Neuronal stem cell (in vitro differentiated cells): ENCODE measurements around the gene NFILZ.

Experiments
- DNase-seq: peaks from one replicate; pipeline ENCODE4 v3.0.0-alpha.2; 2013; ENCODE audit warnings: low spot score
- H2AFZ ChIP-seq: one replicate; pipeline ENCODE4 v1.6.1; 2013; ENCODE audit warnings: mild to moderate bottlenecking, low read length, inconsistent platforms
- H2AK5ac ChIP-seq: 2 replicates; pipeline ENCODE4 v1.6.1; 2013; ENCODE audit warnings: low read depth, mild to moderate bottlenecking, inconsistent platforms, low read length, moderate library complexity, mixed read lengths
- H2BK120ac ChIP-seq: 2 replicates; pipeline ENCODE4 v1.6.1; 2013; ENCODE audit warnings: low read depth, mild to moderate bottlenecking, inconsistent platforms, low read length, moderate library complexity, mixed read lengths
- H2BK12ac ChIP-seq: one replicate; pipeline ENCODE4 v1.6.1; 2013; ENCODE audit warnings: low read length, inconsistent platforms
- H2BK15ac ChIP-seq: 2 replicates; pipeline ENCODE4 v1.6.1; 2013; ENCODE audit warnings: mild to moderate bottlenecking, low read length, inconsistent platforms, mixed read lengths
- H2BK5ac ChIP-seq: one replicate; pipeline ENCODE4 v1.6.1; 2013; ENCODE audit warnings: inconsistent platforms, mild to moderate bottlenecking, low read length, moderate library complexity
- H3K14ac ChIP-seq: one replicate; pipeline ENCODE4 v1.6.1; 2013; ENCODE audit warnings: low read length, inconsistent platforms
- H3K18ac ChIP-seq: 2 replicates; pipeline ENCODE4 v1.6.1; 2013; ENCODE audit warnings: low read length, inconsistent platforms
- H3K23ac ChIP-seq: 2 replicates; pipeline ENCODE4 v1.6.1; 2013; ENCODE audit warnings: low read depth, mild to moderate bottlenecking, mixed read lengths, low read length, inconsistent platforms; ENCODE audit not compliant: poor library complexity
- H3K27ac ChIP-seq: replicated peaks from 3 replicates; pipeline ENCODE4 v1.5.1; 2013; ENCODE audit warnings: low read length, inconsistent platforms
- H3K27me3 ChIP-seq, 3 experiments: 2 replicates each; pipeline ENCODE4 v1.6.1; 2013; ENCODE audit warnings: low read length in 3 of 3, mild to moderate bottlenecking in 2 of 3, inconsistent platforms in 1 of 3, low read depth in 1 of 3, mixed read lengths in 1 of 3, moderate library complexity in 1 of 3; ENCODE audit not compliant: control insufficient read depth in 3 of 3, insufficient read depth in 3 of 3
- H3K36me3 ChIP-seq, 2 donors: replicated peaks in 1 of 2; 2 replicates each; pipeline ENCODE4 v1.6.1; 2013; ENCODE audit warnings: low read length in 2 of 2; ENCODE audit not compliant: control insufficient read depth in 2 of 2, insufficient read depth in 2 of 2
- H3K4ac ChIP-seq: 2 replicates; pipeline ENCODE4 v1.6.1; 2013; ENCODE audit warnings: inconsistent platforms, mild to moderate bottlenecking, low read length, moderate library complexity
- H3K4me1 ChIP-seq, 2 donors: 1 replicate in 1 of 2; 2 replicates in 1 of 2; pipeline ENCODE4 v1.6.1; 2013; ENCODE audit warnings: low read length in 2 of 2, low read depth in 1 of 2; ENCODE audit not compliant: control insufficient read depth in 2 of 2, insufficient read depth in 1 of 2
- H3K4me2 ChIP-seq: one replicate; pipeline ENCODE4 v1.6.1; 2013; ENCODE audit warnings: mild to moderate bottlenecking, low read length, inconsistent platforms; ENCODE audit not compliant: insufficient read depth, poor library complexity, severe bottlenecking
- H3K4me3 ChIP-seq, 2 donors: 2 replicates each; pipeline ENCODE4 v1.5.1; 2013; ENCODE audit warnings: low read length in 2 of 2, mild to moderate bottlenecking in 2 of 2, inconsistent platforms in 1 of 2, moderate library complexity in 1 of 2
- H3K79me1 ChIP-seq: one replicate; pipeline ENCODE4 v1.6.1; 2013; ENCODE audit warnings: low read depth, mild to moderate bottlenecking, inconsistent platforms, low read length, moderate library complexity
- H3K9ac ChIP-seq: one replicate; pipeline ENCODE4 v1.6.1; 2013; ENCODE audit warnings: mild to moderate bottlenecking, low read depth, low read length, inconsistent platforms; ENCODE audit not compliant: poor library complexity
- H3K9me3 ChIP-seq, 2 donors: replicated peaks in 1 of 2; 2 replicates each; pipeline versions ENCODE3 to v1.6.1; 2013; ENCODE audit warnings: low read length in 2 of 2, mild to moderate bottlenecking in 2 of 2, inconsistent platforms in 1 of 2, low read depth in 1 of 2, mixed read lengths in 1 of 2, moderate library complexity in 1 of 2; ENCODE audit not compliant: control insufficient read depth in 2 of 2, insufficient read depth in 1 of 2
- H4K8ac ChIP-seq: one replicate; pipeline ENCODE4 v1.6.1; 2013; ENCODE audit warnings: low read depth, mild to moderate bottlenecking, inconsistent platforms, low read length, moderate library complexity
- H4K91ac ChIP-seq: one replicate; pipeline ENCODE4 v1.6.1; 2013; ENCODE audit warnings: low read length, low read depth, mild to moderate bottlenecking, inconsistent platforms; ENCODE audit not compliant: poor library complexity
- WGBS, 2 donors: extraction: QIAGEN DNeasy Blood & Tissue Kit; methylation state at CpG; one replicate each; pipeline ENCODE4 v1.1.7; 2013; ENCODE audit warnings: missing lambda C conversion rate in 2 of 2, mixed read lengths in 1 of 2; ENCODE audit not compliant: insufficient read length in 2 of 2, insufficient replicate concordance in 1 of 2; ENCODE audit errors: extremely low coverage in 2 of 2; 5-methylcytosine and 5-hydroxymethylcytosine counted together

Gene NFILZ

DNA sequence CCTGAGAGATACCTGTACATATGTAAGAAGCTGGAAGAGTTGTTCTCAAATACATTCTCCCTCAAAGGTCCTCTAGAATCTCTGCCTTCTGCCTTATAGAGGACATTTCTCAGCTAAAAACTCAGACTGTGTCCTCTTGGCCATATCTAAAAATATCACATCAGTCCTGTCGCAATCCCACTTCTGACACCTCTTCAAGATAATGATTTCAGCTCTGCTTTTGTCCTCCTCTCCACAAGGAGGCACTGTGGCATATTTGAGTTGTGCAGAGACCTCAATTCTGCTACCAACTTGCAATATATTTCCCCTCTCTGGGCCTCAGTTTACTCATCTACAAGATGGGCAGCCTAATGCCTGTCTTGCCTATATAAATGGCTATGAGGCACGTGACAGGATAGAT is 36.5 kb upstream of the NFILZ start:
- H2AFZ ChIP-seq = no peak overlapping the region
- no CpG with 5 or more reads among the region's 2 CpGs for WGBS, 2 donors
- H4K8ac ChIP-seq = no peak overlapping the region
- H4K91ac ChIP-seq = no peak overlapping the region
- H3K27me3 ChIP-seq = peaks cover 0 to 9% (median 0%) of the 10 kb centered on the region in 3 experiments
- H3K36me3 ChIP-seq = peaks cover 0 to 34% of the 10 kb centered on the region in 2 donors
- no peak overlapping the region for H3K23ac ChIP-seq
- H3K9ac ChIP-seq = no peak overlapping the region
- H3K4me1 ChIP-seq = peaks cover 4 to 9% of the 10 kb centered on the region in 2 donors
- no peak overlapping the region for H2BK120ac ChIP-seq
- H2BK5ac ChIP-seq = no peak overlapping the region
- peaks cover 0 to 5% of the 10 kb centered on the region in 2 donors for H3K9me3 ChIP-seq
- H3K27ac ChIP-seq = no peak overlapping the region
- DNase-seq = no peak
- no peak overlapping the region for H3K4me2 ChIP-seq
- no peaks in the 10 kb centered on the region for H3K79me1 ChIP-seq
- no peak overlapping the region for H3K14ac ChIP-seq
- H2AK5ac ChIP-seq = no peak overlapping the region
- no peak overlapping the region for H2BK12ac ChIP-seq
- H3K4ac ChIP-seq = no peak overlapping the region
- no peak overlapping the region for H3K4me3 ChIP-seq
- H2BK15ac ChIP-seq = no peak overlapping the region
- no peak overlapping the region for H3K18ac ChIP-seq

DNA sequence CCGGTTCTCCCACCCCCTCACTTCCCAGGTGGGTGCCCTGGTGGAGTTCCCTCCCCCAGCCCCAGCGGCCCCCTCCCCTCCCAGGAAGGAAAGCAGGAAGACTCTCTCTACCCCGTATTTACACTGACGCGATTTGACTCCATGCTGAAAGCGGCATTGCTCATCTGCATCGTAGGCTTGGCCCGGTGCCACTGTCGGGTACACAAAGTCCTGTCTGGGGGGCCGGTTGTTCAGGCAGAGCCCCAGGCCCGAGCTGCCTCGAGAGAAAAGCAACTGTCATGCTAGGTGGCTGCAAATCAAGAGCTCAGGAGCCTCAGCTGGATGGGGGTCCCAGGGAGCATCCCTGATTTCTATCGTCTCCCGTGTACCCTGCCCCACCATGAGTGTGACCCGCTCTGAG is 34.8 kb upstream of the NFILZ start:
- H3K14ac ChIP-seq = no peak overlapping the region
- whole genome bisulfite sequencing, 2 donors = no CpG with 5 or more reads among the region's 15 CpGs
- no peak overlapping the region for H3K27ac ChIP-seq
- peaks cover 0 to 9% (median 0%) of the 10 kb centered on the region in 3 experiments for H3K27me3 ChIP-seq
- no peak overlapping the region for H3K4me3 ChIP-seq
- H2BK5ac ChIP-seq = no peak overlapping the region
- DNase-seq = no peak
- no peak overlapping the region for H2BK120ac ChIP-seq
- peaks cover 4 to 9% of the 10 kb centered on the region in 2 donors for H3K4me1 ChIP-seq
- H2AK5ac ChIP-seq = no peak overlapping the region
- peaks cover 0 to 39% of the 10 kb centered on the region in 2 donors for H3K36me3 ChIP-seq
- H2AFZ ChIP-seq = no peak overlapping the region
- H4K91ac ChIP-seq = no peak overlapping the region
- no peak overlapping the region for H3K23ac ChIP-seq
- no peak overlapping the region for H3K4ac ChIP-seq
- no peaks in the 10 kb centered on the region for H3K79me1 ChIP-seq
- no peak overlapping the region for H2BK12ac ChIP-seq
- no peak overlapping the region for H3K9ac ChIP-seq
- H3K9me3 ChIP-seq = peaks cover 0 to 5% of the 10 kb centered on the region in 2 donors
- no peak overlapping the region for H4K8ac ChIP-seq
- H2BK15ac ChIP-seq = no peak overlapping the region
- no peak overlapping the region for H3K18ac ChIP-seq
- no peak overlapping the region for H3K4me2 ChIP-seq

DNA sequence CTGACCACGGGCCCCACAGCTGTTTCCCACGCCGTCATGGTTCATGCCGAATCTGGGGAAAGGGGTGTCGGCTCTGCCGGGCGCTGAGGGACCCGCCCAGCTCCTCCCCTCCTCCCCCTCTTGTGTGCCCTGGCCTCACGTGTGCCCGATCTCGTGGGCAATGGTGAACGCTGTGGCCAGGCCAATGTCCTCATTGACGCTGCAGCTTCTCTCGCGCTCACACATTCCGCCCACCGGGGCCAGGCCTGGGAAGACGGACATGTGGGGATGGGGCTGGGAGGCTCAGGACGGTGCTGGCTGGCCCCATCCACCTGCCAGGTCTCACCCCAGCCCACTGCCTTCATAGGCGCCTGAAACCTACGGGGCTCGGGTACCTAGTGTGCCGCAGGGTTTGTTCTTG is 34.3 kb upstream of the NFILZ start:
- peaks cover 4 to 9% of the 10 kb centered on the region in 2 donors for H3K4me1 ChIP-seq
- no peak overlapping the region for H3K4me2 ChIP-seq
- H3K36me3 ChIP-seq = peaks cover 0 to 44% of the 10 kb centered on the region in 2 donors
- peak overlapping the region; percentile 72 for H3K14ac ChIP-seq
- no peak overlapping the region for H2AK5ac ChIP-seq
- no peak overlapping the region for H3K23ac ChIP-seq
- no peak overlapping the region for H2BK120ac ChIP-seq
- no CpG with 5 or more reads among the region's 23 CpGs for WGBS, 2 donors
- peaks cover 0 to 5% of the 10 kb centered on the region in 2 donors for H3K9me3 ChIP-seq
- H3K4ac ChIP-seq = no peak overlapping the region
- no peak overlapping the region for H3K9ac ChIP-seq
- H3K79me1 ChIP-seq = no peaks in the 10 kb centered on the region
- no peak overlapping the region for H3K27ac ChIP-seq
- H3K4me3 ChIP-seq = no peak overlapping the region
- H2BK5ac ChIP-seq = no peak overlapping the region
- no peak overlapping the region for H2AFZ ChIP-seq
- no peak overlapping the region for H2BK12ac ChIP-seq
- no peak overlapping the region for H4K91ac ChIP-seq
- no peak overlapping the region for H4K8ac ChIP-seq
- no peak for DNase-seq
- no peak overlapping the region for H2BK15ac ChIP-seq
- H3K18ac ChIP-seq = no peak overlapping the region
- peaks cover 0 to 5% (median 0%) of the 10 kb centered on the region in 3 experiments for H3K27me3 ChIP-seq

DNA sequence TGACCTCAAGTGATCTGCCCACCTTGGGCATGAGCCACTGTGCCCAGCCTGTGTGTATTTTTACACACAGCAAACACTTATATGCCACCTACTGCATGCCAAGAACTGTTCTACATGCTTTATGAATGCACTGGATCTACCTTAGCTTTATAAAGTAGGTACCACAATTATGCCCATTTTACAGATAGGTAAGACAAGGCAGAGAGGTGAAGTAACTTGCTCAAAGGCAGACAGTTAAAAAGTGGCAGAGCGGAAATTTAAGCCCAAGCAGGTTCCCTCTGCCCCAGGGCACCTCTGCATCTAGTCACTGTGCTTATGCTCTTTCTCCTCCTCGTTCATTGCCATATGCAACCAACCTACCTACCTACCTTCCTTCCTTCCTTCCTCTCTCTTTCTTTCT is 30.4 kb upstream of the NFILZ start:
- Histone ChIP-seq H2BK120ac (no peak overlapping the region), H3K4me3 (no peak overlapping the region), H3K14ac (no peak overlapping the region), H4K8ac (no peak overlapping the region), H2BK5ac (no peak overlapping the region), H3K4me1 (no peaks in the 10 kb centered on the region), H4K91ac (no peak overlapping the region), H2AK5ac (no peak overlapping the region), H3K23ac (no peak overlapping the region), H3K27me3 (no peaks in the 10 kb centered on the region), H3K27ac (no peak overlapping the region), H3K18ac (no peak overlapping the region), H2BK15ac (no peak overlapping the region), H3K36me3 (peaks cover 0 to 66% of the 10 kb centered on the region in 2 donors), H3K9me3 (peaks cover 5 to 11% of the 10 kb centered on the region in 2 donors), H3K79me1 (peaks cover 3% of the 10 kb centered on the region), H2BK12ac (no peak overlapping the region), H2AFZ (no peak overlapping the region), H3K9ac (no peak overlapping the region), H3K4me2 (no peak overlapping the region), H3K4ac (no peak overlapping the region)
- WGBS, 2 donors = no CpG with 5 or more reads among the region's 2 CpGs
- DNase-seq = no peak
